T-helper 2 cell treated with Interferon-gamma antibody and Interleukin-4, amounts not matched to agents 5 μg/mL and 100 μg/mL, for 36 hours (primary cell): ENCODE data around the gene NFXL1.

Experiments used
- DNase-seq: peaks from one replicate; pipeline ENCODE4 v3.0.0; 2021; ENCODE audit warnings: low spot score
- H3K27ac Mint-ChIP-seq: one replicate; pipeline ENCODE4 v1.8.0; 2021; ENCODE audit warnings: mild to moderate bottlenecking, mixed read lengths
- H3K27me3 Mint-ChIP-seq: one replicate; pipeline ENCODE4 v1.8.0; 2021; ENCODE audit warnings: low read depth, mixed read lengths
- H3K36me3 Mint-ChIP-seq: one replicate; pipeline ENCODE4 v1.8.0; 2021; ENCODE audit warnings: low read depth, mixed read lengths
- H3K4me1 Mint-ChIP-seq: one replicate; pipeline ENCODE4 v1.8.0; 2021; ENCODE audit warnings: low read depth, mixed read lengths
- H3K4me3 Mint-ChIP-seq: one replicate; pipeline ENCODE4 v1.8.0; 2022; ENCODE audit warnings: mild to moderate bottlenecking, moderate library complexity, mixed read lengths
- H3K9me3 Mint-ChIP-seq: one replicate; pipeline ENCODE4 v1.8.0; 2021; ENCODE audit warnings: mixed read lengths

Gene NFXL1

GRCh38 chr4:47804598-47804997 lies 109.8 kb downstream of the NFXL1 start:
- Mint-ChIP-seq H3K36me3 (no peaks in the 10 kb centered on the region), H3K9me3 (no peaks in the 10 kb centered on the region), H3K27me3 (no peaks in the 10 kb centered on the region), H3K4me1 (no peaks in the 10 kb centered on the region), H3K4me3 (no peak overlapping the region), H3K27ac (no peak overlapping the region)
- no peak for DNase-seq

GRCh38 chr4:47801481-47802002 lies 112.8 kb downstream of the NFXL1 start:
- no peak for DNase-seq
- Mint-ChIP-seq H3K9me3 (no peaks in the 10 kb centered on the region), H3K36me3 (no peaks in the 10 kb centered on the region), H3K4me1 (no peaks in the 10 kb centered on the region), H3K27ac (no peak overlapping the region), H3K27me3 (peaks cover 2% of the 10 kb centered on the region), H3K4me3 (no peak overlapping the region)

GRCh38 chr4:47798165-47798564 lies 116.2 kb downstream of the NFXL1 start:
- no peak overlapping the region for H3K27ac Mint-ChIP-seq
- no peaks in the 10 kb centered on the region for H3K4me1 Mint-ChIP-seq
- no peak for DNase-seq
- H3K9me3 Mint-ChIP-seq, result no peaks in the 10 kb centered on the region
- no peak overlapping the region for H3K4me3 Mint-ChIP-seq
- H3K27me3 Mint-ChIP-seq, result peaks cover 7% of the 10 kb centered on the region
- no peaks in the 10 kb centered on the region for H3K36me3 Mint-ChIP-seq
